Hematopoietic multipotent progenitor cell treated with erythropoietin and hydrocortisone succinate and interleukin-3 and kit ligand, for 17 days (in vitro differentiated cells): ENCODE data around the gene RAVER1.
A peak's percentile ranks its signal among the peaks of the same experiment; 100 is the strongest.
"Not testable (repeated sequence)": the region's sequence is repeated elsewhere in the genome, so short reads cannot be mapped to it uniquely, and the experiment has no call there.

Experiments
- DNase-seq: peaks from one replicate; pipeline ENCODE4 v3.0.0-alpha.2; 2015; ENCODE audit warnings: low spot score

The RAVER1 gene

DNA sequence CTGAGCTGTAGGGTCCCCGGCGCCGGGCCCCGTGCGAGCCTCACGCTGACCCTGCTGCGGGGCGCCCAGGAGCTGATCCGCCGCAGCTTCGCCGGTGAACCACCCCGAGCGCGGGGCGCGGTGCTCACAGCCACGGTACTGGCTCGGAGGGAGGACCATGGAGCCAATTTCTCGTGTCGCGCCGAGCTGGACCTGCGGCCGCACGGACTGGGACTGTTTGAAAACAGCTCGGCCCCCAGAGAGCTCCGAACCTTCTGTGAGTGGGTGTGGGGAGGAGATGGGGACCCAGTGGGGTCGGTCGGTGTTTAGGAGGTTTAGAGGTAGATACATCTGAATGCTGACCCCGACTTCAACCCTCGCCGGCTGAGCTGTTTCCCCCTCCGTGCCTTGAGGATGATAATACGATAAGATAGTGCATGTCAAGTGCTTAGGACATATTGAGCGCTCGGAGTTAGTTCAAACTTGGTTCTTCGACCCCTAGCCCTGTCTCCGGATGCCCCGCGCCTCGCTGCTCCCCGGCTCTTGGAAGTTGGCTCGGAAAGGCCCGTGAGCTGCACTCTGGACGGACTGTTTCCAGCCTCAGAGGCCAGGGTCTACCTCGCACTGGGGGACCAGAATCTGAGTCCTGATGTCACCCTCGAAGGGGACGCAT, 41.6 kb downstream of the RAVER1 start:
- no peak for DNase-seq

DNA sequence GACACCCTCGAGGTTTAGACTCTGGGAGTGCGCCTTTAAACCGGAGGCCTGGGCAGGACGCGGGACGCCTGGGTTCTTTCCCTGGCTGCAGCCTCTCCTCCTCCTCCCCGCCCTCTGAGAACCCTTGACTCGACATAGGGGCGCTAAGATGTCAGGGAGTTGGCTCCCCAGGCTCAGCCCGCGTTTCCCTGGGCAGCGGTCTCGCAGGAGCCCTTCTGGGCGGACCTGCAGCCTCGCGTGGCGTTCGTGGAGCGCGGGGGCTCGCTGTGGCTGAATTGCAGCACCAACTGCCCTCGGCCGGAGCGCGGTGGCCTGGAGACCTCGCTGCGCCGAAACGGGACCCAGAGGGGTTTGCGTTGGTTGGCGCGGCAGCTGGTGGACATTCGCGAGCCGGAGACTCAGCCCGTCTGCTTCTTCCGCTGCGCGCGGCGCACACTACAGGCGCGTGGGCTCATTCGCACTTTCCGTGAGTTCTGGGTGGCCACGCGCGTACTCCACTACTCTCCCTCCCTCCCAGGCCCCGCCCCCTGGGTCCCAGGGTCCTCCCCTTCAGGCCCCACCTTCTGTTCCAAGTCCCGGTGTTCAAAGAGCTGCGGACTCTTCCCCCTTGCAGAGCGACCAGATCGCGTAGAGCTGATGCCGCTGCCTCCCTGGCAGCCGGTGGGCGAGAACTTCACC, 42.3 kb downstream of the RAVER1 start:
- peak; percentile 83 for DNase-seq

DNA sequence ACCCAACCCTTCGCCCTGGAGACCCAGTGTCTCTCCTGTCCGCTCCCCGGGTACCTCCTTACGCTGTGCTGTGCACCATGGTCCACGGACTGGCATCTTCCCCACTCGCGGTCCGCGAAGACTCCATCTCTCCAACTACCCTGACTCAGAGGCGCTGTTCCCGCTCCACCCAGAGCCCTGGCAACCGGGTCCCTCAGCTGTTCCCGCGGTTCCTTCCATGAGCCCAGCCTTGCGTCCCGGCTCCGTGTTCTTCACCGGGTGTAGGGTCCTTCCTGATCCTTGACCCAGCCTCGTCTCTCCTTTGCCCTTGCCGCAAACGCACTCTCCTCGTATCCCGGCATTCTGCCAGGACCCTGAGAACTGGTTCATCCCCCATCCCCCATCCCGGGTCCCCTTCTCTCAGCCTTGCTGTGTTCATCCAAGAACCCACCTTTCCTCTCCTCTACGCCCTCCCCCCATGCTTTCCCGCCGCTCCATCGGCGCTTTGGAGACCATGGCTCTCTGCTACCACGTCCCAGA, 42.9 kb downstream of the RAVER1 start:
- no peak for DNase-seq

DNA sequence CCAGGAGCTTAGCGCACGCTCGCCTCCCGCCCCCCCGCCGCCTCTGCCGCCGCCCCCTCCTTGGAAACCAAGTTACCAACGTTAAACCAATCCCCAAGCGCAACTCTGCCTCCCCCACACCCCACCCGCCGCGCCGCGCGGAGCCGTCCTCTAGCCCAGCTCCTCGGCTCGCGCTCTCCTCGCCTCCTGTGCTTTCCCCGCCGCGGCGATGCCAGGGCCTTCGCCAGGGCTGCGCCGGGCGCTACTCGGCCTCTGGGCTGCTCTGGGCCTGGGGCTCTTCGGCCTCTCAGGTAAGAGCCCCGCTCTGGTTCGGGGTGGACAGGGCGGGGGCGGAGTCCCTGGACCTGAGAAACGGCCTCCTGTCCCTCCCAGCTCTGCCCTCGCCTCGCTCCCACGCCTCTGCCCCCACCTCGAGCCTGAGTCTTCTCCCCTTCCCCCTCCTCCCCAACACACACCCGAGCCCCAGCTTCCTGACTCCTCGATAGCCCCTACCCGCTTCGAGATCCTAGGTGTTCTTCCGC, 43.4 kb downstream of the RAVER1 start, which contains the start of gene ICAM5:
ICAM5 (plus strand) TSS at position 117 of the 521 bp plus-strand sequence; CDS start at position 209, 92 bp downstream.
- no peak for DNase-seq

DNA sequence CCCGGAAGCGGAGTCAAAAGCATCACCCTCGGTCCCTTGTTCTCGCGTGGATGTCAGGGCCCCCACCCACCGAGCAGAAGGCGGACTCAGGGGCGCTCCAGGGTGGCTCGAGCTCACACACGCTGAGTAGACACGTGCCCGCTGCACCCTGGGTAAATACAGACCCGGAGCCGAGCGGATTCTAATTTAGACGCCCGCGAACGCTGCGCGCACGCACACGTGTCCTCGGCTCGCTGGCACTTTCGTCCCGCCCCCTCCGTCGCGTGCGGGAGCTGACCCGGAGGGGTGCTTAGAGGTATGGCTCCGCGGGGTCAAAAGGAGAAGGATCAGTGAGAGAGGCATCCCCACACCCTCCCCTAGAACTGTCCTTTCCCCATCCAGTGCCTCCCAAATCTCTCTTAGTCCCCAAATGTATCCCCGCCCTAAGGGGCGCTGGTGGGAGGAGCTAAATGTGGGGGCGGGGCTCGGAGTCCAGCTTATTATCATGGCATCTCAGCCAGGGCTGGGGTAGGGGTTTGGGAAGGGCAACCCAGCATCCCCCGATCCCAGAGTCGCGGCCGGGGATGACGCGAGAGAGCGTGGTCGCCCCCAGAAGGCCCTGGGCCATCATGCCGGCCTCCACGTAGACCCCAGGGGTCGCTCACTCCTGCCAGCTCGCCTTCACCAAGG, 44.0 kb downstream of the RAVER1 start:
- DNase-seq: peak; percentile 82

DNA sequence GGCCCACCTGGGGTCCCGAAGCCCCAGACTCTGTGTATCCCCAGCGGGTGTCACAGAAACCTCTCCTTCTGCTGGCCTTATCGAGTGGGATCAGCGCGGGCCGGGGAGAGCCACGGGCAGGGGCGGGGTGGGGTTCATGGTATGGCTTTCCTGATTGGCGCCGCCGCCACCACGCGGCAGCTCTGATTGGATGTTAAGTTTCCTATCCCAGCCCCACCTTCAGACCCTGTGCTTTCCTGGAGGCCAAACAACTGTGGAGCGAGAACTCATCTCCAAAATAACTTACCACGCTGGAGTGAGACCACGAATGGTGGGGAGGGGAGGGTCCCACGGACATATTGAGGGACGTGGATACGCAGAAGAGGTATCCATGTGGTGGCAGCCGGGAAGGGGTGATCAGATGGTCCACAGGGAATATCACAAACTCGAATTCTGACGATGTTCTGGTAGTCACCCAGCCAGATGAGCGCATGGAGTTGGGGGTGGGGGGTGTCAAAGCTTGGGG, 44.6 kb downstream of the RAVER1 start:
- peak; percentile 86 for DNase-seq

DNA sequence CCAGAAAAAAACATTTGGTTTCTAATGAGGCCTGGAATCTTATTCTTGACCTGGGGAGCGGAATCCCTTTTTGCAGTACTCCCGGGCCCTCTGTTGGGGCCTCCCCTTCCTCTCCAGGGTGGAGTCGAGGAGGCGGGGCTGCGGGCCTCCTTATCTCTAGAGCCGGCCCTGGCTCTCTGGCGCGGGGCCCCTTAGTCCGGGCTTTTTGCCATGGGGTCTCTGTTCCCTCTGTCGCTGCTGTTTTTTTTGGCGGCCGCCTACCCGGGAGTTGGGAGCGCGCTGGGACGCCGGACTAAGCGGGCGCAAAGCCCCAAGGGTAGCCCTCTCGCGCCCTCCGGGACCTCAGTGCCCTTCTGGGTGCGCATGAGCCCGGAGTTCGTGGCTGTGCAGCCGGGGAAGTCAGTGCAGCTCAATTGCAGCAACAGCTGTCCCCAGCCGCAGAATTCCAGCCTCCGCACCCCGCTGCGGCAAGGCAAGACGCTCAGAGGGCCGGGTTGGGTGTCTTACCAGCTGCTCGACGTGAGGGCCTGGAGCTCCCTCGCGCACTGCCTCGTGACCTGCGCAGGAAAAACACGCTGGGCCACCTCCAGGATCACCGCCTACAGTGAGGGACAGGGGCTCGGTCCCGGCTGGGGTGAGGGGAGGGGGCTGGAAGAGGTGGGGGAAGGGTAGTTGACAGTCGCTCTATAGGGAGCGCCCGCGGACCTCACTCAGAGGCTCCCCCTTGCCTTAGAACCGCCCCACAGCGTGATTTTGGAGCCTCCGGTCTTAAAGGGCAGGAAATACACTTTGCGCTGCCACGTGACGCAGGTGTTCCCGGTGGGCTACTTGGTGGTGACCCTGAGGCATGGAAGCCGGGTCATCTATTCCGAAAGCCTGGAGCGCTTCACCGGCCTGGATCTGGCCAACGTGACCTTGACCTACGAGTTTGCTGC, 46.3 kb downstream of the RAVER1 start, which contains the start of gene ICAM4:
ICAM4 (plus strand) TSS at position 153 of the 935 bp plus-strand sequence; CDS start at position 211, 58 bp downstream.
- DNase-seq: peak; percentile 85

DNA sequence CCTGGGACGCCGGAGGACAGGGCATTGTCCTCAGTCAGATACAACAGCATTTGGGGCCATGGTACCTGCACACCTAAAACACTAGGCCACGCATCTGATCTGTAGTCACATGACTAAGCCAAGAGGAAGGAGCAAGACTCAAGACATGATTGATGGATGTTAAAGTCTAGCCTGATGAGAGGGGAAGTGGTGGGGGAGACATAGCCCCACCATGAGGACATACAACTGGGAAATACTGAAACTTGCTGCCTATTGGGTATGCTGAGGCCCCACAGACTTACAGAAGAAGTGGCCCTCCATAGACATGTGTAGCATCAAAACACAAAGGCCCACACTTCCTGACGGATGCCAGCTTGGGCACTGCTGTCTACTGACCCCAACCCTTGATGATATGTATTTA, 47.9 kb downstream of the RAVER1 start:
- DNase-seq: no peak

DNA sequence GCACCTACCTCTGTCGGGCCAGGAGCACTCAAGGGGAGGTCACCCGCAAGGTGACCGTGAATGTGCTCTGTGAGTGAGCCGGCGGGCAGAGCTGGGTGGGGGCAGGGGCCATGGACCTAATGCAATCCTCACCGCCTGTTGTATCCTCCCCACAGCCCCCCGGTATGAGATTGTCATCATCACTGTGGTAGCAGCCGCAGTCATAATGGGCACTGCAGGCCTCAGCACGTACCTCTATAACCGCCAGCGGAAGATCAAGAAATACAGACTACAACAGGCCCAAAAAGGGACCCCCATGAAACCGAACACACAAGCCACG, 48.4 kb downstream of the RAVER1 start:
- no peak for DNase-seq

DNA sequence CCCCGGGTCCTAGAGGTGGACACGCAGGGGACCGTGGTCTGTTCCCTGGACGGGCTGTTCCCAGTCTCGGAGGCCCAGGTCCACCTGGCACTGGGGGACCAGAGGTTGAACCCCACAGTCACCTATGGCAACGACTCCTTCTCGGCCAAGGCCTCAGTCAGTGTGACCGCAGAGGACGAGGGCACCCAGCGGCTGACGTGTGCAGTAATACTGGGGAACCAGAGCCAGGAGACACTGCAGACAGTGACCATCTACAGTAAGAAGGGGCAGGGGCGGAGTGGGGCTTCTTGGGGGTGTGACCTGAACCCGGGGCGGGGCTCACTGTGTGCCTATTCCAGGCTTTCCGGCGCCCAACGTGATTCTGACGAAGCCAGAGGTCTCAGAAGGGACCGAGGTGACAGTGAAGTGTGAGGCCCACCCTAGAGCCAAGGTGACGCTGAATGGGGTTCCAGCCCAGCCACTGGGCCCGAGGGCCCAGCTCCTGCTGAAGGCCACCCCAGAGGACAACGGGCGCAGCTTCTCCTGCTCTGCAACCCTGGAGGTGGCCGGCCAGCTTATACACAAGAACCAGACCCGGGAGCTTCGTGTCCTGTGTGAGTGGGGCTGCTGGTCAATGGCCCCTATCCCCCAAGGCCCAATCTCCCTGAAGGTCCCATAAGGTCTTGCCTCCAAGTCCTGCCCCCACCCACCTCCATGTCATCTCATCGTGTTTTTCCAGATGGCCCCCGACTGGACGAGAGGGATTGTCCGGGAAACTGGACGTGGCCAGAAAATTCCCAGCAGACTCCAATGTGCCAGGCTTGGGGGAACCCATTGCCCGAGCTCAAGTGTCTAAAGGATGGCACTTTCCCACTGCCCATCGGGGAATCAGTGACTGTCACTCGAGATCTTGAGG, 49.0 kb downstream of the RAVER1 start:
- no peak for DNase-seq

DNA sequence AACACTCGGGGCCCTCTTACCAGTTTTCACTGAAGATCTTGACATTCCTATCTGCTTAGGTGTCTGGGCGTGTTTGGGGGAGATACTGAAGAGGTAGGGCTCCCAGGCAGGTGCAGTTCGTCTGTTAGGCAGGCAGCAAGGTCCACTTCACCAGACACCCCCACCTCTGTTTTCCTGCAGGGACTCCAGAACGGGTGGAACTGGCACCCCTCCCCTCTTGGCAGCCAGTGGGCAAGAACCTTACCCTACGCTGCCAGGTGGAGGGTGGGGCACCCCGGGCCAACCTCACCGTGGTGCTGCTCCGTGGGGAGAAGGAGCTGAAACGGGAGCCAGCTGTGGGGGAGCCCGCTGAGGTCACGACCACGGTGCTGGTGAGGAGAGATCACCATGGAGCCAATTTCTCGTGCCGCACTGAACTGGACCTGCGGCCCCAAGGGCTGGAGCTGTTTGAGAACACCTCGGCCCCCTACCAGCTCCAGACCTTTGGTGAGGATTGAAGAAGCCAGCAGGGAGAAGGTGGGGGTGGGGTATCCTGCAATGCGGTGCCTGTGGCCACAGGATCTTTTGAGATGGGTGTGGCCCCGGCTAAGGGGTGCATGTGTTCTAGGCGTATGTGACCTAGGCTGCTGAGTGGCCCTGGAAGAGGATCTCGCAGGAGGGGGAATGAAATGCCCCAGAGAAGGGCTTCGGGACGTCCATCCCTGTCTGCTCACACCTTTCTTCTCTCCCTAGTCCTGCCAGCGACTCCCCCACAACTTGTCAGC, 49.8 kb downstream of the RAVER1 start:
- no peak for DNase-seq

DNA sequence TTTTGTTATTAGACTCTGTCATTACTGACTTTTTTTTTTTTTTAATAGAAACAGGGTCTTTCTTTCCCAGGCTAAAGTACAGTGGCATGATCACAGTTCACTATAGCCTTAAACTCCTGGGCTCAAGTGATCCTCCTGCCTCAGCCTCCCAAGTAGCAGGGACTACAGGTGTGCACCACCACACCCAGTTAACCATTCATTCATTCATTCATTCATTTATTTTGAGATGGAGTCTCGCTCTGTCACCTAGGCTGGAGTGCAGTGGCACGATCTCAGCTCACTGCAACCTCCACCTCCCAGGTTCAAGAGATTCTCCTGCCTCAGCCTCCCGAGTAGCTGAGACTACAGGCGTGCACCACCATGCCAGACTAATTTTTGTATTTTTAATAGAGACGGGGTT, 51.3 kb downstream of the RAVER1 start:
- DNase-seq: not testable (repeated sequence)

DNA sequence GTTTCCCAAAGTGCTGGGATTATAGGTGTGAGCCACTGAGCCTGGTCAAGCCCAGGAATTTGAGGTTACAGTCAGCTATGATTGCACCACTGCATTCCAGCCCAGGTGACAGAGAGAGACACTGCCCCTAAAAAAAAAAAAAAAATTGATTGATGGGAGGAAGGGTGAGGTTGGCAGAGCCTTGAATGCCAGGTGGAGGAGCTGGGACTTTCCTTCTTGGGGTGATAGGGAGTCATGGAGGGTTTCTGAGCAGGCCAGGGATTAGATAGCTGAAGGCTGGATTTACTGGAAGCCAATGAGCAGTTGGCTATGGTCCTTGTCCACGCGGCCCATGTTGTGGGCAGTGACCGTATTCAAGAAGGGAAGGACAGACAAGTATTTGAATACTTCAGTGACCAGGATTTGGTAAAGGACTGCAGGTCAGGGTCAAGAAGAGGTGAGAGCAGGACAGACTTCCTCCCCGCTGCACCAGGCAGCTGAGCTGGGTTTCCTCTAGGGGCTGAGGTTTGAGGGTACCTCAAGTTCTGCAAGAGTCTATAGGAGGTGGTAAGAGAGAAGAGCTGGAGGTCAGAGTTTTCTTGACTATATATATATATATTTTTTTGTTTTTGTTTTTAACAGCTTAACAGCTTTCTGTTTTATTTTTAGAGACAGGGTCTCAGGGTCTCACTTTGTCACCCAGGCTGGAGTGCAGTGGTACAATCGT, 53.4 kb downstream of the RAVER1 start:
- DNase-seq: no peak

DNA sequence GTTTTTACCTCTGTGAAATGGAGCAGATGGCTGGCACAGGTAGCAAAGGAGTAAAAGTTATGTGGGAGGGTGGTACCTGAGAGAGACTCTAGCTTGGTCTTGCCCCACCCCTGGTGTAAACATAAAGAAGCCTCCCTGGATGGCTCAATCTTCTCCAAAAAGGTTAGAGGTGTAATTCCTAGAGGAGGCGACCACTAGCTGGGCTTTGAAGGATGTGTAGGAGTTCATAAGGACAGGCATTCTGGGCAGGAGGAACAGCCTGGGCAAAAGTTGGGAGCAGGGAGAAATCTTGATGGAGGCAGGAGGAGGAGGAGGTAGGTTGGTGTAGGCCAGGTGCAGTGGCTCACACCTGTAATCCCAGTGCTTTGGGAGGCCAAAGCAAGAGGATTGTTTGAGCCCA, 54.4 kb downstream of the RAVER1 start:
- DNase-seq: no peak

DNA sequence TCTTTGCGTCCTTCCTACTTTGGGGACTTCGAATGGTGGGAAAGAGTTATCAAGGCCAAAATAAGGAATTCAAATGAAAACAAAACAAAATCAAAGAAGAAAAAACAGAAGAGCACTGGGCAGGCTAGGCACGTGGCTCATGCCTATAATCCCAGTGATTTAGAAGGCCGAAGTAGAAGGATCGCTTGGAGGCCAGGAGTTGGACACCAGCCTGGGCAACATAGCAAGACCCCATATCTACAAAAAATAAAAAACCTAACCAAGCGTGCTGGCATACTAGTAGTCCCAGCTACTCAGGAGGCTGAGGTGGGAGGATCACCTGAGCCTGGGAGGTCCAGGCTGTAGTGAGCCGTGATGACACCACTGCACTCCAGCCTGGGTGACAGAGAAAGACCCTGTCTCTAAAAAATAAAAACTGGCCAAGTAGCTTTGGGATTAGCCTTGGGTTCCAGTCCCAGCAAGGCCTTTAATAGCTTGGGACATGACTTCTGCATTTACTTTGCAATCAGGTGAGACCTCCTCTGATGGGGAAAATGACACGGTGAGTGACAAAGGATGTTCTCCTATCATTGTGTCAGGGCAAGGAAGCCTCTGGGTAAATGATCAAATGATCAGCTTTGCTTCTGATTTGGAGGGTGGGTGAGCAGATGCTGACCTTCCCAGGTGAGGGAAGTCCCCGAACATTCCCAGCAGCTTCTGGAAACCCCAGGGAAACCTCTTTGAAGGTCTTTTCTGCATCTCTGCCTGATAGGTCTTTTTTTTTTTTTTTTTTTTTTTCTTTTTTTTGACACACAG, 55.3 kb downstream of the RAVER1 start:
- no peak for DNase-seq

DNA sequence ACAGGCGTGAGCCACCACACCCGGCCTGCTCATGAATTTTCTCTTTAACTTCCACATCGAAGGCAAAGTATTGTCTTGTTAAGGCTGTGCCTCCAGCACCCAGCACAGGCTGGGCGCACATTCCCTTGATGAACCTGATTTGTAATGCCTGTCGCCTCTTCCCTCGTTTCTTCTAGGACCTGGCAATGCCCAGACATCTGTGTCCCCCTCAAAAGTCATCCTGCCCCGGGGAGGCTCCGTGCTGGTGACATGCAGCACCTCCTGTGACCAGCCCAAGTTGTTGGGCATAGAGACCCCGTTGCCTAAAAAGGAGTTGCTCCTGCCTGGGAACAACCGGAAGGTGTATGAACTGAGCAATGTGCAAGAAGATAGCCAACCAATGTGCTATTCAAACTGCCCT, 58.7 kb downstream of the RAVER1 start:
- DNase-seq: no peak

DNA sequence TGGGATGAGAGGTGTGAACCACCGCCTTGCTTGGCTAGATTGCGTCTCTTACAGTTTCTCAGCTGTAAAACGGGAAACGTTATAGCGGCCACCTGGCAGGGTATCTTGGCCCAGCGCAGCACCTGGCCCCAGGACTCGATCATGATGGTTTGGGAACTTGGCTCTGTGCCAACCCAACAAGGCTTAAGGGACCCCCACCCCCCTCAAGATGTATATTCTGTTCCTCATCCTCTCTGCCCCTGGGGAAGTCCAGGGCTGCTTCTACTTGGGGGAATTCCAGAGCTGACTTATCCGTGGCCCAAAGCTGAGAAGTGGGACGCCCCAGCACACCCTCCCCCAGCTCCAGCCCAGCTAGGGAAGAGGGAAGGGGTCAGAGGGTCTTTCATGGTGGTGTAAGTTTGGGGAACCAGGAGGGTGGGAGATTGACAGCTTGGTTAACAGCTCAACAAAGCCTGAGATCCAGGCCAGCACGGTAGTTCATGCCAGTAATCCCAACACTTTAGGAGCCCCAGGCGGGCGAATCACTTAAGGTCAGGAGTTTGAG, 61.7 kb downstream of the RAVER1 start:
- DNase-seq: no peak
